Astrocyte (in vitro differentiated cells and primary cell): ENCODE results near the gene BRD4. TPM values are rescaled to one million over a fixed set of nuclear protein-coding genes. Genes with fewer than 3 reads are reported as not detected.

ENCODE experiments used
- DNase-seq: peaks from one replicate; pipeline ENCODE4 v3.0.0-alpha.2; 2010; ENCODE audit warnings: low read depth
- FAIRE-seq: peaks from 2 replicates; lab custom pipeline; 2011; peaks lifted over from hg19 to GRCh38; lab: Jason Lieb, UNC
- H2AFZ ChIP-seq: 2 replicates; pipeline ENCODE4 v1.6.0; 2012; ENCODE audit warnings: low read depth, low read length, inconsistent platforms
- H3K27ac ChIP-seq: 2 replicates; pipeline ENCODE4 v1.5.1; 2011; ENCODE audit warnings: low read depth, low read length, inconsistent platforms
- H3K27me3 ChIP-seq: 2 replicates; pipeline ENCODE4 v1.6.0; 2011; ENCODE audit warnings: low read length, inconsistent platforms; ENCODE audit not compliant: insufficient read depth
- H3K36me3 ChIP-seq: 2 replicates; pipeline ENCODE4 v1.5.1; 2011; ENCODE audit warnings: low read length, inconsistent platforms; ENCODE audit not compliant: insufficient read depth
- H3K4me1 ChIP-seq: 2 replicates; pipeline ENCODE4 v1.5.1; 2011; ENCODE audit warnings: low read length, inconsistent platforms; ENCODE audit not compliant: insufficient read depth
- H3K4me2 ChIP-seq: 2 replicates; pipeline ENCODE4 v1.6.0; 2012; ENCODE audit warnings: low read length, inconsistent platforms
- H3K4me3 ChIP-seq: 2 replicates; pipeline ENCODE4 v1.5.1; 2011; ENCODE audit warnings: low read depth, mild to moderate bottlenecking, low read length, inconsistent platforms; ENCODE audit not compliant: insufficient read depth
- H3K79me2 ChIP-seq: 2 replicates; pipeline ENCODE4 v1.6.0; 2012; ENCODE audit warnings: mild to moderate bottlenecking, low read length, inconsistent platforms; ENCODE audit not compliant: insufficient read depth
- H3K9ac ChIP-seq: 2 replicates; pipeline ENCODE4 v1.6.0; 2012; ENCODE audit warnings: mild to moderate bottlenecking, low read length, inconsistent platforms
- H3K9me3 ChIP-seq: 2 replicates; pipeline ENCODE4 v1.5.1; 2012; ENCODE audit warnings: low read depth, mild to moderate bottlenecking, low read length, inconsistent platforms; ENCODE audit not compliant: insufficient read depth
- H4K20me1 ChIP-seq: 2 replicates; pipeline ENCODE4 v1.6.0; 2012; ENCODE audit warnings: low read length, inconsistent platforms; ENCODE audit not compliant: insufficient read depth
- H3K27ac Mint-ChIP-seq: one replicate; pipeline ENCODE4 v1.8.0; 2021; ENCODE audit warnings: mild to moderate bottlenecking, mixed read lengths; ENCODE audit not compliant: unreplicated experiment
- H3K27me3 Mint-ChIP-seq: one replicate; pipeline ENCODE4 v1.8.0; 2021; ENCODE audit warnings: low read depth, mixed read lengths; ENCODE audit not compliant: unreplicated experiment
- H3K36me3 Mint-ChIP-seq: one replicate; pipeline ENCODE4 v1.8.0; 2021; ENCODE audit warnings: low read depth, mixed read lengths; ENCODE audit not compliant: unreplicated experiment
- H3K4me1 Mint-ChIP-seq: one replicate; pipeline ENCODE4 v1.8.0; 2021; ENCODE audit warnings: low read depth, mixed read lengths; ENCODE audit not compliant: unreplicated experiment
- H3K4me3 Mint-ChIP-seq: one replicate; pipeline ENCODE4 v1.8.0; 2021; ENCODE audit warnings: mild to moderate bottlenecking, moderate library complexity, mixed read lengths; ENCODE audit not compliant: unreplicated experiment
- H3K9me3 Mint-ChIP-seq: one replicate; pipeline ENCODE4 v1.8.0; 2021; ENCODE audit warnings: mild to moderate bottlenecking, mixed read lengths; ENCODE audit not compliant: unreplicated experiment
- EZH2 ChIP-seq: IDR thresholded peaks from 2 replicates; pipeline ENCODE4 v1.6.1; 2012; ENCODE audit warnings: mild to moderate bottlenecking, low read length, inconsistent platforms; ENCODE audit not compliant: insufficient read depth
- total RNA-seq: library from RNA; stranded (reverse); gene quantifications from 2 replicates; pipeline ENCODE4 v1.2.1, GENCODE V29; 2021
- TF ChIP-seq, protein P1 (sequence below): IDR thresholded peaks from 2 replicates; pipeline ENCODE4 v1.5.1; 2011; ENCODE audit warnings: low read depth, mild to moderate bottlenecking, inconsistent platforms, low read length, moderate library complexity; ENCODE audit not compliant: insufficient read depth

Gene BRD4
- total RNA-seq, 1 donor from 2014 or later, result 128 TPM

DNA sequence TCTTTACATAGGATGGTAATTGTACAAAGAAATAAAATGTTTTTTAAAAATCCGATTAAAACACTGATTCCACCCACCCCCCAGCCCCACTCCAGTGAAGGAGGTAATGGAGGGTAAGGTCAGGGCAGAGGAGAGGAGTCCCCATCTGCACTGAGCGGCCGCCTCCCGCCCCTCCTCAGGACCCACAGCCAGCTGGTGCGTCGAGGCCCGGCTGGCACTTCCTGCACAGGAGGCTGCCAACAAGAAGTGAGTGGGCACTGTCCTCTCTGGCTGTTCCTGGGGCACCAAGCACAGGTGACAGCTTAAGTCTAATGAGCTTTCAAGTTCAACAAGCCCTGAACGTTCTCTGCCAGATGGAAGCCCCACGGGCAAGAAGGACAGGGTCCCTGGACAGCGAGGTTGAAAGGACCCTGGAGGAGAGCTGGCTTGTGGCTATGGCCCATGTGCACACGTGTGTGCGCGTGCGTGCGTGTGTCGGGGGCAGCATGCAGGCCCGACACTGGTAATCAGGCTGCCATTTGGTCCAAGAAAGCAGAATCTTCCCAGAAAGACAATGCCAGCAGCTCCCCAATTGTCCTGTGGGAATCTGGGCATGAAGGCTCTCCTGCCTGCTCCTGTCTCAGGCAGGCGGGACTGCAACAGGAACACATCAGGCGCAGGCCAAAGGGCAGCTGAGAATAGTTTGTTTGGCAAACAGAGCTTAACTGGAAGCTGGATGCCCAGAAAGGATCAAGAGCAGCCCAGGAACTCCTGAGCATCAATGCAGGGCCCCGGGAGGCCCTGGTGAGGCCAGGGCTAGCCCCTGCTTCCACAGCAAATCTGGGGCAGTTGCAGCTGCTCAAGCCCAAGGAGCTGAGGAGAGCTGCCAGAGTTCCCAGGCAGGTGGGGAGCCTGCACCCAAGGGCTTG is 85.0 kb downstream of the BRD4 start:
- Mint-ChIP-seq H3K4me1 (peaks cover 63% of the 10 kb centered on the region), H3K4me3 (no peak overlapping the region), H3K27ac (peak overlapping the region; percentile 18), H3K27me3 (no peaks in the 10 kb centered on the region), H3K9me3 (no peaks in the 10 kb centered on the region), H3K36me3 (peaks cover 8% of the 10 kb centered on the region)
- Histone ChIP-seq H3K27me3 (no peaks in the 10 kb centered on the region), H3K9me3 (no peaks in the 10 kb centered on the region), H4K20me1 (peaks cover 80% of the 10 kb centered on the region), H3K4me3 (no peak overlapping the region), H3K79me2 (peaks cover 65% of the 10 kb centered on the region), H2AFZ (no peak overlapping the region), H3K4me2 (no peak overlapping the region), H3K36me3 (peaks cover 15% of the 10 kb centered on the region), H3K9ac (peak overlapping the region; percentile 89), H3K27ac (peak overlapping the region; percentile 99), H3K4me1 (peaks cover 48% of the 10 kb centered on the region)
- no peak for FAIRE-seq
- DNase-seq, result no peak
- TF ChIP-seq EZH2, result no peak
- TF ChIP-seq, protein P1, sequence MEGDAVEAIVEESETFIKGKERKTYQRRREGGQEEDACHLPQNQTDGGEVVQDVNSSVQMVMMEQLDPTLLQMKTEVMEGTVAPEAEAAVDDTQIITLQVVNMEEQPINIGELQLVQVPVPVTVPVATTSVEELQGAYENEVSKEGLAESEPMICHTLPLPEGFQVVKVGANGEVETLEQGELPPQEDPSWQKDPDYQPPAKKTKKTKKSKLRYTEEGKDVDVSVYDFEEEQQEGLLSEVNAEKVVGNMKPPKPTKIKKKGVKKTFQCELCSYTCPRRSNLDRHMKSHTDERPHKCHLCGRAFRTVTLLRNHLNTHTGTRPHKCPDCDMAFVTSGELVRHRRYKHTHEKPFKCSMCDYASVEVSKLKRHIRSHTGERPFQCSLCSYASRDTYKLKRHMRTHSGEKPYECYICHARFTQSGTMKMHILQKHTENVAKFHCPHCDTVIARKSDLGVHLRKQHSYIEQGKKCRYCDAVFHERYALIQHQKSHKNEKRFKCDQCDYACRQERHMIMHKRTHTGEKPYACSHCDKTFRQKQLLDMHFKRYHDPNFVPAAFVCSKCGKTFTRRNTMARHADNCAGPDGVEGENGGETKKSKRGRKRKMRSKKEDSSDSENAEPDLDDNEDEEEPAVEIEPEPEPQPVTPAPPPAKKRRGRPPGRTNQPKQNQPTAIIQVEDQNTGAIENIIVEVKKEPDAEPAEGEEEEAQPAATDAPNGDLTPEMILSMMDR, result no peak

DNA sequence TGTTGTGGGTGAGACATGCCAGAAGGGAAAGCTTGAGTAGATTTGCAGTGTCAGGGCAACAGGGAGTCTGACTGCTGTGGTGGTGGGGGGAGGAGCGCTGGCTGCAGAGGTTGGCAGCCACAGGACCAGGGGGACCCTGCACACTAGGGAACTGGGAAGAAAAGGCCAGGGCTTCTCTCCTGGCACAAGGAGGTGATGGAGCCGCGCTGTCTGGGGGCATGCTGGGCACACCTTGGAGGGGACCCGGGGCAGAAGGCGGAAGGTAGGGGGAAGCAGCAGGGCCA is 86.2 kb downstream of the BRD4 start:
- no peaks in the 10 kb centered on the region for H3K9me3 Mint-ChIP-seq
- no peak overlapping the region for H3K4me3 ChIP-seq
- peak overlapping the region; percentile 20 for H3K27ac Mint-ChIP-seq
- H3K4me2 ChIP-seq, result no peak overlapping the region
- DNase-seq, result no peak
- H3K79me2 ChIP-seq, result peaks cover 65% of the 10 kb centered on the region
- no peak overlapping the region for H3K27ac ChIP-seq
- H3K4me3 Mint-ChIP-seq, result peak overlapping the region; percentile 4
- H3K9me3 ChIP-seq, result no peaks in the 10 kb centered on the region
- H2AFZ ChIP-seq, result no peak overlapping the region
- peaks cover 78% of the 10 kb centered on the region for H4K20me1 ChIP-seq
- H3K4me1 Mint-ChIP-seq, result peaks cover 59% of the 10 kb centered on the region
- no peak overlapping the region for H3K9ac ChIP-seq
- H3K36me3 Mint-ChIP-seq, result peaks cover 8% of the 10 kb centered on the region
- H3K36me3 ChIP-seq, result peaks cover 15% of the 10 kb centered on the region
- H3K4me1 ChIP-seq, result peaks cover 37% of the 10 kb centered on the region
- TF ChIP-seq, protein P1, result no peak
- TF ChIP-seq EZH2, result no peak
- no peak for FAIRE-seq
- no peaks in the 10 kb centered on the region for H3K27me3 Mint-ChIP-seq
- H3K27me3 ChIP-seq, result no peaks in the 10 kb centered on the region
